Stimulated activated CD4-positive, alpha-beta T cell treated with anti-CD3 and anti-CD28 coated beads, Interleukin-15, amount 100 ng/mL, for 48 hours (primary cell): ENCODE data around the gene LNP1.

ENCODE experiments used
- DNase-seq, 2 donors: peaks; one replicate each; pipeline ENCODE4 v3.0.0-alpha.2; 2020; ENCODE audit warnings: low read depth in 2 of 2

Gene LNP1

DNA sequence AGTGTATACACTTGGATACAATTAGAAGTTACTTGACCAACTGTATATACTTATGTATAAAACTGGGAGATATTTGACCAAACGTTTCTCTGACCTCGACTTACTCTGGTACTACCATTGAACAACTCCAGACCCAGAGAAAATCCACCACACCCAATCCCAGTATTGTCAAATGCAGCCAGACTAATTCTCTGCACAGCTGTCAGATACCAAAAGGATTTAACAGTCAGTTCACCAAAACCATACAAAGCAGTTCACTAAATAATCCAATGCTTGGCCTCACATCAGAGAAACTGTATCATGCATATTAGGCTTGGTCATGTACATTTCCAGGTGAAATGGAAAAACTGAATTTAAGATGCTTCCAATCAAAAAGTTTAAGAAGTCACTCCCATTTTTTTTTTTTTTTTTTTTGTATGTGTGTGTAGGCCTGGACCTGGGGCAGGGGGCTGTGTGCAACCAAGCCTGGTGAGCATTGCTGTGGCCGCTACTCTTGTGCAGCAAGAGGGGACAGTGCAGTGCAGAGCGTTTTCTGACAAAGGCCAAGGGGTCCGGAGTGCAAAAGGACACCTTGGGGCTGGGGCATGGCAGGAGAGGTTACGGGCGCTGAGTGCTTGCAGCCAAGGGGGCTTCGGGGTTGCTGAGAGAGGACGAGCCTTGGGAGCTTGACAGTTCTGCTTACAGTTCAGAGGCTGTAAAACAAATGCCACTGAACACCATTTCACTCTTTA, 1.8 kb upstream of the LNP1 start:
- DNase-seq = no peak

DNA sequence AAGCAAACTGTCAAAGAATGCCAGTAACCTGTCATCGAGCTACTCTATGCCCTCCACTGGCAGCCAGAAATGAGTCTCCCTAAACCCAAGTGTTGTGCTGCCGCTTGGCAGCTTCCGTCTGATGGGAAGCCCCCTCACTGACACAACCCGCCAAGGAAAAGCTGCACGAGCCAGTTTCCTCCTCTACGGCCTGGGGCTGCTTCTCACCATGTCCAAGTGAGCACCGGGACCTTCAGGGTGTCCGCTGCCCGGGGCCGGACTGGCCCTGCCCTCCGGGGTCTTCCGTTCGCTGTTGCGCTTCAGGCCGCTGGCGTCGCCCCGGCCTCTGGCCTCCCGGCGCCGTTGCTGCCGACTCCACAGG, 940 bp upstream of the LNP1 start:
- peak; percentile 10 to 36 for DNase-seq

DNA sequence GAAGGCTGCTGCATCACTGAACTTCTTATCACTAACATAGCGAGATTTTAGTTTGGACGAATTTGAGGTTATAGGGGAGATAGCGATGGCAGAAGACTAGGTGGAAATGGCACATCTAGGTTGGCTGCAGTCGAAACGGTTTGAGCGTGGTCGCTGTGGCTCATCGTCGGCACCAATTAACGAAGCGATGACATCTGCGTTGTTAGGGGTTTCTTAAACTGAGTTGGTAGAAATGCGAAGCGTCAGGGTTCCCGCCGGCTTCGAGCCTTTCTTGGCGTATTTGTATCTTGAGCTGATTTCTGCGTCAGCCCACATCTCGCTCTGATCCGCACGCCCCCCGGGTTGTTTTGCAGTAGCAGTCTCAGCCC, 319 bp downstream of the LNP1 start:
- DNase-seq = peak; percentile 27 to 30

DNA sequence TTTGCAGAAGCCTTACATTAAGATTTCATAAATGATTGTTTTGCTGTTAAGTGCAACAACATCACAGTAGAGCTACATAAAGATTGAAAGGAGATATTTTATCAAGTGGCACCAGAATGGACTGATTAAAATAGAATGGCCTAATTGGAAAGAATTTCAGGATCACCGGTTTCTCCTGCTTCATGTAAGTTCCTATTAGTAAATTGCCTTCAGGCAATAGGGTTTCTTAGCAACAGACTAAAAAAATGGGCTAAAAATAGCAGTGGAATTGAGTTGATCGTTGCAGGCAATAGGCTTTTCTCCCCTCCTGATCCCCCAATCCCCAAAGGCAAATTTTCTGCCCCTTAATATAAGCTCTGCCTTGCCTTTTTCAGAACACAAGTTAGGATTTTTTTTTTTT, 917 bp downstream of the LNP1 start:
- DNase-seq = no peak

DNA sequence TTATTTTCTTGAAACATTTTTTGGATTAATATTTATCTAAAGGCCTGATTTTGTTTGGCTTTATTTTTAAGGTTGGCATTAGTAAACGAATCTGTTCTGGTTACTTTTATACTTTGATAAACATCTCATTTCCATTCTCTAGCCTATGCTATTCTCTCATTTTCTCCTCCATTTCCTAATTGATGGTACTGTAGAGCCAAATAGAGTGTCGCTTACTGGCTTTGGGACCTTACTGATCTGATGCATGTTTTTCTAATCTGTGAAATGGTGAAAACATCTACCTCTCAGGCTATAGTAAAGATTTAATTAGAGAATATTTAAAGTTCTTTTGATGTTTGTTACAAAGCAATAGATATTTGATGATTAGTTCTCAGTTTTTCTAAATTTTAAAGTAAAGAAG, 1.6 kb downstream of the LNP1 start:
- no peak for DNase-seq

DNA sequence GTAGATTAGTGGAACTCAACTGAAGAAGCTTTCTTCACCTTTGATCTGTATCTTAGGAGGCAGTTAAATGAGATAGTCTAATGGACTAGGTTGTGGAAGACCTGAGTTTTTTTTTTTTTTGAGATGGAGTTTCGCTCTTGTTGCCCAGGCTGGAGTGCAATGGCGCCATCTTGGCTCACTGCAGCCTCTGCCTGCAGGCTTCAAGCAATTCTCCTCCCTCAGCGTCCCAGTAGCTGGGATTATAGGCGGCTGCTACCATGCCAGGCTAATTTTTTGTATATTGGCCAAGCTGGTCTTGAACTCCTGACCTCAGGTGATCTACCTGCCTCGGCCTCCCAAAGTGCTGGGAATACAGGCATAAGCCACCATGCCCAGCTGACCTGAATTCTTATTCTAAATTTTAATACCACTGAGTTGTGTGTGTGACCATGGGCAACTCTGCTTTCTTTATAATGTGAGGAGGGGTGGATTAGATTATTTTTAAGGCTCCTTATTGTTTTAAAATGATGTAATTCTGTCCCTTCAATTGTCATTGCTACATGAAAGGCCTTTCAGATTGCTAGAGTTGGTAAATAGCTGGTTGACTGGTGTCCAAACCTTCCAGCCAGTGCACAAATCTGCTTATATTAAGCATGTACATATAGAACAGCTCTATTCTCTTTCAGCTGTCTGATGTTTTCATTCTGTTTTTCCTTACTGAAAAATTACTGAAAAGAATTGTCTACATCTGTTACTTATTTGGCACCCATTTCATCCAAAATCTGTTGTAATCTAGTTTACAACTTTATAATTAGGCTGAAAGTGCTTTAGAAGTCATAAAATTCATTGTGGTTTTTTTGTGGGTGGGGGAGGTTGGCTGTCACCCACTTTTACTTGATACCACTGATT, 2.3 kb downstream of the LNP1 start:
- no peak for DNase-seq

DNA sequence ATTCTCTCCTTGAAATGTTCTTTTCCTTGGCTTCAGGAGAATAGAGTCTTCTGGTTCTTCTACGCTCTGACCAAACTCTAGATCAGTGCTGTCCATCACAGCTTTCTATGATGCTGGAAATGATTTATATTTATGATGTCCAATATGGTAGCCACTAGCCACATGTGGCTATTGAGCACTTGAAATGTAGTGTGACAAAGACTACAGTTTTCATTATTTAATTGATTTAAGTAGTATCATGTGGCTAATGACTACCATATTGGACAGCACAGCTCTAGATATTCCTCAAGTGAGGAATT, 2.9 kb downstream of the LNP1 start:
- DNase-seq = no peak

DNA sequence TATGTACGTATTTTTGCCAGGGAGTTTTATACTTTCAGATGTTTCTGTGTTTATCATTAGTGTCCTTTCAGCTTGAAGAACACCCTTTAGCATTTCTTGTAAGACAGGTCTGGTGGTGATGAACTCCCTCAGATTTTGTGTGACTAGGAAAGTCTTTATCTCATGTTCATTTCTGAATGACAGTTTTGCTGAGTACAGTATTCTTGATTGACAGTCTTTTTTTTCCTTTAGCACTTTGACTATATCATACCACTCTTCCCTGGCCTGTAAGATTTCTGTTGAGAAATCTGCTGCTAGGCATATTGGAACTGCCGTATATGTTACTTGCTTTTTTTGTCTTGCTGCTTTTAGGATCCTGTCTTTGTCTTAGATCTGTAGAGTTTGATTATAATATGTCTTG, 5.8 kb downstream of the LNP1 start:
- no peak for DNase-seq

DNA sequence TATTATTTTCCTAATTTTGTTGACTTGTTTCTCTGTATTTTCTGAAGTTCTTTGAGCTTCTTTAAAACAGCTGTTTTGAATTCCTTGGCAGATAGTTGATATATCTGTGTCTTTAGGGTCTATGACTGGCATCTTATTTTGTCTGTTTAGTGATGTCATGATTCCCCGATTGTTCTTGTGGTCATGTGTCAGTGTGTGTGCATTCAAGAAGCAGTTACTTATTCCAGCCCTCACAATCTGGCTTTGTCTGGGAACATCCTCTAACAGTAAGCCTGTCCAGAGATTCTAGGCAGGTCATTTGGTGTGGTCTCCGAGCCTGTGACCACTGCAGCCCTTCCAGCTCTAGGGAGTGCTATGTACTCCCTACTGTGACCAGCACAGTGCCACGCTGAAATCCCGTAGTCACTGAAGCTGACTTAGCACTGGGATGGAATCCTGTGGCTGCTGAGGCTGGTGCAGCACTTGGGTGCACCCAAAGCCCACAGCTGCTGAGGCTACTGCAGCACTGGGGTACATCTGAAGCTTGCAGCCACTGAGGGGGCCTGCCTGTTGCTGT, 6.7 kb downstream of the LNP1 start:
- DNase-seq = no peak

DNA sequence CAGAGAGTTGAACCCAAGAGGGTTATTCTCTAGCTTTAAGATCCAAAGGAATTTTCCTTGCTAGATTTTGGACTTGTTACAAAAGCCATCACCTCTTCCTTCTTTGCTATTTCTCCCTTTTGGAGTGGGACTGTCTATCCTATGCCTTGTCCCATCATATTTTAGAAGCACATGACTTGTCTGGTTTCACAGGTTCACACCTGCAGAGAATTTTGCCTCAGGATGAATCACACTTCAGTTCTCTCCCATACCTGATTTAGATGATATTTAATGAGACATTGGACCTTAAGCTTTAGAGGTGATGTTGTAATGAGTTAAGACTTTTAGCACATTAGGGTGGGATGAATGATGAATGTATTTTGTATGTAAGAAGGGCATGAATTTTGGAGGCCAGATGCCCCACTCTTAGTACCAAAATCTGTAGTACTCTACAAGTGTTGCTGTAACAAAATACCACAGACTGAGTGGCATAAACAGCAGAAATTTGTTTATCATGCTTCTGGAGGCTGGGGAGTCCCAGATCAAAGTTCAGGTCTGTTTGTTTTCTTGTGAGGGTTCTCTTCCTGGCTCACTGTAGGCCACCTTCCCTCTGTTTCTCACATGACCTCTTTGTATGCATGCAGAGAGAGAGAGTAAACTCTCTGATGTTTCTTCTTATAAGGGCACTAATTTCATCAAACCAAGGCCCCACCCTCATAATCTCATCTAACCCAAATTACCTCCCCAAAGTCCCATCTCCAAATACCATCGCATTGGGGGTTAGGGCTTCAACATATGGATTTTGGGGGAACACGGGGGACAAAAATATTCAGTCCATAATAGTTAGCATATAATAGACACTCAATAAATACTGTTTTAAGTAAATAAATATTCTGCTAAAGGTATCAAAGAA, 10.0 kb downstream of the LNP1 start:
- DNase-seq = no peak

DNA sequence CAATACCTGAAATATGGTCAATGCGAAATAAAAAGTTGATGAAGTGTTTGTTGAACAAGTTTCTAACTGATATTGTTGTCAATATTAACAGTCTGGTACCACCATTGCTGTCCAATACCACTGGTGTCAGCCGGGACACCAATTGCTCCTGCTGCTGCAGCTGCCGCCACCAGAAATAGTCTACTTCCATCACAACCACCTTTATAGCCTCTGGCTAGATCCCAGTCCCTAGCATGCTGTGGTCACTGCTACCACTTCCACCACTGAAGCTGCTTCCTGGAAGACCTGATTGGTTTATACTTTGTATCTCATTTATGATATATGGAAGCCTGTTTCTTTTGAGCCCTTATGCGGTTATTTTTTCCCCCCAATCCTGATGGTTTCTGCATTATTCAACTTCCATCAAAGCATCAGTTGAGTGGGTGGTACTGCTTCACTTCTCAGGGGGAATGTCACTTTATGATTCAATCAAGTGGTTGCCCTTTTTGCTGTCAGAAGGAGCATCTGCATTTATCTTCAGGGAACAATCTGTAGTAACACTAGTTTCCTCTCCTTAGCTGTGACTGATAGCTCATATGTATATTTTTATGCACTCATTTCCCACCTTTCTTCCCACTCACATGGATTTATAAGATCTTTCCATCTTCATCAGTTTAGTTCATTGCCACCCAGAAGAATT, 11.7 kb downstream of the LNP1 start:
- DNase-seq = no peak

DNA sequence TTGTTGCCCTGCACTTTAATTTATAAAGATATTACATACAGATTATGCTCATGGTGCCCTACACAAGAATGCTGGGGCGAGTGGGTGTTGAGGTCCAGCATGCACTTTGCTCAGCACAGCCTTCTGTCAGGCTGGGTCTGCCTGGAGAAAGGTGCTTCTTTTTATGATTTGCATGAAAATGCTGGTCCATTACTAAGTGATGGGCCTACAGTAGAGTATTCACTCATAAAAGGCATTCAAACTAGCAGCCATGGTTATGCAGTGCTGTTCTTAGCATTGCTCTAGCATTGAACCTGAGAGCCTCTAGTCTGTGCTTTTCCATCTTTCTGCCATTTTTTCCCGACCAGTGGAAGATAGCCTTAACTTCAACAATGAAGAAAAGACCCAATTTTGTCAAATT, 12.3 kb downstream of the LNP1 start:
- no peak for DNase-seq

DNA sequence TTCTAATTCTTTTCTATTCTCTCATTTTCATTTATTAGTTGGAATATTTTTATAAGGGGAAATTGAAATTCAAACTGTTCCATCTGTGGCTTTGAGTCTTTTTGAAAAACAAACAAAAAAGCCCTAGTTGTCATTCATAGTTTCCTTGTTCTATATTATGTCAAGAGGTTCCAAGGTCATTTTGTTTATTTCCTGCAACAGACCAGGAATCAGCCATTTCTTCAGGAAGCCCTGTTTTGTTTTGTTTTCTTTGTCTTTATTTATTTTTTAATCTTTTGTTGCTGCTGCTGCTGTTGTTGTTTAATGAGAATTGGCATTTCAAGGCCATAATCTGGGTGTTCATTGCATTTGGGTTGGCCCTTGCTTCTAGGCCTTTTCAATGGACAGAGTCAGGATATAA, 14.8 kb downstream of the LNP1 start:
- DNase-seq = no peak

DNA sequence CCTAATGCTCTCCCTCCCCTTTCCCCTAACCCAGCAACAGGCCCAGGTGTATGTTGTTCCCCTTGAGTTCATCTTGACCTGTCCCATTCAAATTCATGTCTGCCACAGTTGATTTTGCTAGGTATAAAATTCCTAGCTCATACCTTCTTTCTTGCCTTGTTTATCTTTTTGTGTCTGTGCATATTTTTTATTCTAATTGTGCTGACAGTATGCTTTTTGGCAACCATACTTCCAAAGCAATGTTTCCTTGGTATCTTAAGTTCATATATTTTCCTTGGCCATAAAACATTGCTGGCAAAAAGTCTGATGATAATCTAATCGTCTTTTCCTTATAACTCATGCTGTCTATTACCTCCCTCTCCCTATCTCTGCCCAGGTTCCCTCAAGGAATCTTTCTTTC, 15.5 kb downstream of the LNP1 start:
- DNase-seq = no peak

DNA sequence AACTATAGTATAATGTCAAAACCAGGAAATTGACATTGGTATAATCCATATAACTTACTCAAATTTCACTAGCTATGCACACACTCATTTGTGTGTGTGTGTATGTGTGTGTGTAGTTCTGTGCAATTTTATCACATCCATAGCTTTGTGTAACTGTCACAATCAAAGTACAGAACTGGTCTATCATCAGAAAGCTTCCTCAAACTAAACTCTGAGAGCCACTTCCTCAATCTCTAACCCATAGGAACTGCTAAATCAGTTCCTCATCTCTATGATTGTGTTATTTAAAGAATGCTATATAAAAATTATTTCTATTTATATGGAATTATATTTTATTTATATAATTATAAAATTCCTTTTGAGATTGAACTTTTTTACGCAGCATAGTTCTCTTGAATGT, 18.1 kb downstream of the LNP1 start:
- no peak for DNase-seq

DNA sequence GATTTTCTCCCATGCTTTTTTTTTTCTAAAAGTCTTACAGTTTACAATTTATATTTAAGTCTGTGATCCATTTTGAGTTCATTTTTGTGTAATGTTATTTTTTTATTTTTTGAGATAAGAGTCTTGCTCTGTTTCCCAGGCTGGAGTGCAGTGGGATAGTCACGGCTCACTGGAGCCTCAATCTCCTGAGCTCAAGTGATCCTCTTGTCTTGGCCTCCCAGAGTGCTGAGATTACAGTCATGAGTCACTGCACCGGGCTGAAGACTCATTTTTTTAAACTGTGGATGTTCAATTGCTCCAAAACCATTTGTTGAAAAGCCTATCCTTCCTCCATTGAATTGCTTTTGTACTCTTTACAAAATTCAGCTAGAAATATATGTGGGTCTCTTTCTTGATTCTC, 19.5 kb downstream of the LNP1 start:
- no peak for DNase-seq

DNA sequence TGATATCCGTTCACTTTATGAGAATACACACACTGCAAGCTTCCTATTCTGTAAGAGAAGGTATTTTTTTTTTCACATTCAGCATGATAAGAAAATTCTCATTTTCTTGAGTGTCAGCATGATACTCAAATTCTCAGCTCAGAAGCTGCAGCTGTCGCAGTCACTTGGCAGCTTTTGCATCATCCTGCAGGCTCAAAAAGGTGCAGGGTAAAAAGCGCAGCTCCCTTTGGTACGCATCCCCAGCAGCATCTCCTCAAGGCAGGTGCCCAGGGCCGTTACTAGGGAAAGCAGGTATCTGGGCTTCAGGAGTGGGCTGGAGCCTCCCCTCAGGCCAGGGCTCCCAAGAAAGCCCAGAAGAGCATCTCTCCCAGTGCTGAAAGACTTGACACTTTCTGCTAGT, 22.3 kb downstream of the LNP1 start:
- DNase-seq = no peak

DNA sequence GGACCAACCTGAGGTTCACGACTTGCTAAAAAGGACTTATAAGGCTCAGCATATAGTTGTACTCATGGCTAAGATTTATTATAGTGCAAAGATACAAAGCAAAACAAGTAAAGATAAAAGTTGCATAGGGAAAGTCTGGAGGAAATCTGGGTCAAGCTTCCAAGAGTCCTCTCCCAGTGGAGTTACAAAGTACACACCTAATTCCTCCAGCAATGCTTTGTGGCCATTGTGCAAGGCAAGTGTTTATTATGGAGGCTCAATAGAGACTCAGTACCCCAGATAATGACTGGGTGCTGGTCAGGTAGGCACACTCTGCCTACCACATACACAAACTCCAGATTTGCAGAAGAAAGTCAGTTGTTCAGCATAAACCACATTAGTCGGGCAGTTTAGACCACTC, 22.9 kb downstream of the LNP1 start:
- no peak for DNase-seq

DNA sequence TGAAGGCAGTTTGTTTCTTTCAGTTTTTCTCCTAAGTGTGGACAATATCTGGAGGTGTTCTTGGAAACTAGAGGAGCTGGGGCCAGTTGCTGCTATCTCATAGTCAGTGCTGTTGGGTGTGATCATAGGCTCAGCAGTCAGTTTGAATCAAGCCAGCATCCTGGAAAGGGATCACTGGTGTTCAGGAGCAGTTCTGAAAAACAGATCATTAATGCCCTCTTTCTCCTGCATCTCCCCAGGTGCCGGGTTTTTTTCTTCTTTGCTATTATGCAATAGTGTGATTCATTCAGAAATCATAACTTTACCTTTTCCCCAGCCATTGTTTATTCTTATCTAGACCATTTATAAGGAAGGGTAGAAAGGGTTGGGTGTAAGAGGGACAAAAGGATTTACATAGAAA, 24.0 kb downstream of the LNP1 start:
- DNase-seq = no peak

DNA sequence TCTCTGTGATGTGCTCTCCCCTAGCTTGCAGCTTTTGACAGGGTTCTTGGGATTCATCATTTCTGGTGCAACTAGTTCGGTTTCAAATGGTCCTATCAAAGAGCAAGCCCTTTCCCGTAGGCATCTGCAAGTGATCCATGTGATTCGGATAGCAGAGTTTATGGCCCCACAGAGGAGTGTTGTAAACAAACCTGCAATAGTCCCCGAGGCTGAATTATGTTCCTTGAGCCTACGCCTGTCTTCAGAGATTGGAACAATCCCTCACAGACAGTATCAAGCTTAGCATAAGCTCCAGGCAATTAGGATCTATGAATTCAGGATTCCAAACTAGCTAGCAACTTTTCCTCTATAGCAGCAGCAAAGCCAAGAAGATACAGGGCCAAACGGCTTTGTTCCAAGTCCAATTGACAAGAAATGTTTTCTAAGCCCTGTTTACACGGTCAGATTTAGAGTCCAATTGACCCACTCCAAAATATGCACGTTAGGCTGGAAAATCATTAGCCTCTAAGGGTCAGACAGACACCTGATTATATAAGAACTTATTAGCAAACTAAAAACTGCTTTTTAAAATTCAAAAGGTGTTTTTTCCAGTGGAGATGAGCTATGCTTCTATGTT, 24.8 kb downstream of the LNP1 start:
- DNase-seq = no peak

DNA sequence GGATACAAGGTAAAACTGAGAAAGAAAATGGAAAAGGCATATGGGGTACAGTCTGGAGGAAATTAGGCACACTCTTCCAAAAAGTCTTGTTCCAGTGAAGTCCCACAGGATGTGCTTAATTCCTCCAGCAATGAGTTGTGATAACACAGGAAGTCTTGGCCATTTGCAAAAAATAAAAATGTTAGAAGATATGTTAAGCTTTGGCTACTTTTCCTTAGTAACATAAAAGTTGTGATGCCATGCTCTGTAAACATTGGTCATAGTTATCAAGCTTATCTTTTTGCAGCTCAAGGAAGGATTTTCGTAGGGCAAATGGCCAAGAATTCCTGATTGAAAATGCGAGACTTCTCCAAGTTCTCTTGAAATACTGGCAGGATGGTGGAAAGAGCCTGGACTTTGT, 26.4 kb downstream of the LNP1 start:
- no peak for DNase-seq
